ENCODE results near the gene ADAMTSL5.
"Not testable (repeated sequence)": the region's sequence is repeated elsewhere in the genome, so short reads cannot be mapped to it uniquely, and the experiment has no call there.

DNA sequence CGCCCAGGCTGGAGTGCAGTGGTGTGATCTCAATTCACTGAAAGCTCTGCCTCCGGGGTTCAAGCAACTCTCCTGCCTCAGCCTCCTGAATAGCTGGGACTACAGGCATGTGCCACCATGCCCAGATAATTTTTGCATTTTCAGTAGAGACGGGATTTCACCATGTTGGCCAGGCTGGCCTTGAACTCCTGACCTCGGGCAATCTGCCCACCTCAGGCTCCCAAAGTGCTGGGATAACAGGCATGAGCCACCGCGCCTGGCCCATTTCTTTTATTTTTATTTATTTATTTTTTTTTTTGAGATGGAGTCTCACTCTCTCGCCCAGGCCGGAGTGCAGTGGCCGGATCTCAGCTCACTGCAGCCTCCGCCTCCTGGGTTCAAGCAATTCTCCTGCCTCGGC, 26.9 kb upstream of the ADAMTSL5 start:
- not testable (repeated sequence) for TF ChIP-seq CTCF, POLR2A (IDR thresholded peaks at IDR 0.05)
